ENCODE data around the gene ACOX2. TPM values are rescaled to one million over a fixed set of nuclear protein-coding genes. Genes with fewer than 3 reads are reported as not detected.

ACOX2 gene
- total RNA-seq, 1 experiment from 2014 or later = 12.8 TPM

DNA sequence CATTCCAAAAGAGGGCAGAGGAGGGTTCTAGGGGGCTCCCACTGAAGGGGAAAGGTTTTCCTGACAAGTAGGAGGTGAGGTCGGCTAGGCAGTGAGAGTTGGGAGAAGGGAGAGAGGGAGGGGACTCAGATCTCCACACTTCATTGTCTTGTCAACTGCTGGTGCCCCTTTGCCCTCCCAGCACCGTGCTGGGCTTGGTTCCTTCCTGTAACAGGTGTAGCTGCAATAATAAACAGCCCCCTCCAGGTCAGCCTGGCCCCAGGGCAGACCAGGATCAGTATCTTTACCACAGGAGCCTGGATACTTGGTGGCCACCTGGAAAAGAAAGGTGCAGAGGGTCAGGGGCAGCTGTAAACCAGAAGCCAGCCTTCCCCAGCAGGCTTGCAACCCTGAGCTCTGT, 48.0 kb downstream of the ACOX2 start:
- Histone ChIP-seq H3K4me1 (ENCODE audit: control insufficient read depth in 1 of 2, insufficient read depth in 2 of 2, low read length in 2 of 2) (peaks cover 18 to 46% of the 10 kb centered on the region in 2 experiments), H3K79me2 (ENCODE audit: insufficient read depth, low read length) (peaks cover 17% of the 10 kb centered on the region), H3K9me3 (ENCODE audit: control insufficient read depth in 1 of 2, insufficient read depth in 1 of 2, low read depth in 1 of 2, low read length in 2 of 2) (no peaks in the 10 kb centered on the region), H4K20me1 (ENCODE audit: insufficient read depth) (no peaks in the 10 kb centered on the region), H3K4me3 (replicated peaks in 1 of 2; ENCODE audit: low read depth in 1 of 2, low read length in 2 of 2) (no peak overlapping the region), H3K27me3 (ENCODE audit: insufficient read depth, low read length) (no peaks in the 10 kb centered on the region), H3K4me2 (ENCODE audit: low read length) (no peak overlapping the region), H3K36me3 (ENCODE audit: control insufficient read depth in 1 of 2, insufficient read depth in 2 of 2, low read length in 2 of 2) (no peaks in the 10 kb centered on the region), H3K27ac (ENCODE audit: low read depth, low read length) (no peak overlapping the region), H2AFZ (ENCODE audit: low read depth, low read length, poor library complexity, severe bottlenecking) (no peak overlapping the region), H3K9ac (ENCODE audit: low read length) (no peak overlapping the region), H3K9me2 (ENCODE audit: insufficient read depth) (no peaks in the 10 kb centered on the region)
- ATAC-seq (no peak), DNase-seq (ENCODE audit: low read depth, low spot score) (no peak)
- POLR2A ChIA-PET = no interaction called here
- intact Hi-C loops (cut with micrococcal nuclease) = no loop called here
- RAD21 ChIA-PET (ENCODE audit: low non-redundant PET in 1 of 2, low total read pairs in 2 of 2, uncharacterized antibody in 2 of 2, unreplicated experiment in 2 of 2) = no interaction called here
- TF ChIP-seq TCF7L2 (IDR thresholded peaks at IDR 0.05; ENCODE audit: borderline replicate concordance, extremely low read depth, insufficient read depth, insufficient read length) = no peak
- no peak for TF ChIP-seq SRF (IDR thresholded peaks at IDR 0.05; ENCODE audit: low read depth)
- TF ChIP-seq ATF3 (IDR thresholded peaks at IDR 0.05) = no peak
- TF ChIP-seq, protein P1, sequence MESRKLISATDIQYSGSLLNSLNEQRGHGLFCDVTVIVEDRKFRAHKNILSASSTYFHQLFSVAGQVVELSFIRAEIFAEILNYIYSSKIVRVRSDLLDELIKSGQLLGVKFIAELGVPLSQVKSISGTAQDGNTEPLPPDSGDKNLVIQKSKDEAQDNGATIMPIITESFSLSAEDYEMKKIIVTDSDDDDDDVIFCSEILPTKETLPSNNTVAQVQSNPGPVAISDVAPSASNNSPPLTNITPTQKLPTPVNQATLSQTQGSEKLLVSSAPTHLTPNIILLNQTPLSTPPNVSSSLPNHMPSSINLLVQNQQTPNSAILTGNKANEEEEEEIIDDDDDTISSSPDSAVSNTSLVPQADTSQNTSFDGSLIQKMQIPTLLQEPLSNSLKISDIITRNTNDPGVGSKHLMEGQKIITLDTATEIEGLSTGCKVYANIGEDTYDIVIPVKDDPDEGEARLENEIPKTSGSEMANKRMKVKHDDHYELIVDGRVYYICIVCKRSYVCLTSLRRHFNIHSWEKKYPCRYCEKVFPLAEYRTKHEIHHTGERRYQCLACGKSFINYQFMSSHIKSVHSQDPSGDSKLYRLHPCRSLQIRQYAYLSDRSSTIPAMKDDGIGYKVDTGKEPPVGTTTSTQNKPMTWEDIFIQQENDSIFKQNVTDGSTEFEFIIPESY (IDR thresholded peaks at IDR 0.05; ENCODE audit: extremely low read depth, insufficient replicate concordance, low read length) = no peak
- TF ChIP-seq CTCF (IDR thresholded peaks at IDR 0.05 in 2 of 3, conservative IDR thresholded peaks at IDR 0.05 in 1 of 3; ENCODE audit: borderline replicate concordance in 1 of 3, insufficient read depth in 1 of 3, low read depth in 2 of 3, low read length in 2 of 3) = no peak
- TF ChIP-seq EGR1 (IDR thresholded peaks at IDR 0.05; ENCODE audit: low read depth) = no peak
- no peak for TF ChIP-seq POLR2A (IDR thresholded peaks at IDR 0.05; ENCODE audit: borderline replicate concordance, extremely low read depth, insufficient read depth, insufficient read length)
- no peak for TF ChIP-seq REST (IDR thresholded peaks at IDR 0.05; ENCODE audit: low read depth)
- no peak for TF ChIP-seq JUND (IDR thresholded peaks at IDR 0.05)
- no peak for TF ChIP-seq RAD21 (IDR thresholded peaks at IDR 0.05; ENCODE audit: low read depth)
- CTCF ChIA-PET = no interaction called here
- BruUV-seq (replicated peaks) = no TSS peak
